GM23338 (cell line): Measurements from ENCODE around the gene ENOX1. TPM values are rescaled to one million over a fixed set of nuclear protein-coding genes. Genes with fewer than 3 reads are reported as not detected.

Source experiments
- ATAC-seq: fragments of 200-7000 bp; cut with Tn5 transposase; 3 replicates; pipeline ENCODE4 v1.9.1; 2020
- DNase-seq: peaks from one replicate; pipeline ENCODE4 v3.0.0-alpha.2; 2015; ENCODE audit warnings: low spot score
- H2AFZ ChIP-seq: fragments of 200-600 bp; sonication (generic); 2 replicates; pipeline ENCODE4 v1.8.0; 2016; ENCODE audit warnings: antibody characterized with exemption, mild to moderate bottlenecking, moderate library complexity
- H3F3A ChIP-seq: fragments of 200-600 bp; sonication (generic); replicated peaks from 2 replicates; pipeline ENCODE4 v1.8.0; 2017; ENCODE audit warnings: antibody characterized with exemption, mixed run types, low read depth
- H3K27ac ChIP-seq: fragments of 200-600 bp; sonication (generic); 2 replicates; pipeline ENCODE4 v1.6.1; 2016; ENCODE audit warnings: low read depth
- H3K27me3 ChIP-seq: fragments of 200-600 bp; sonication (generic); 2 replicates; pipeline ENCODE4 v1.8.0; 2016; ENCODE audit warnings: mild to moderate bottlenecking, mixed run types, moderate library complexity; ENCODE audit not compliant: insufficient read depth
- H3K36me3 ChIP-seq: fragments of 200-600 bp; sonication (generic); 2 replicates; pipeline ENCODE4 v1.8.0; 2016; ENCODE audit warnings: mild to moderate bottlenecking; ENCODE audit not compliant: insufficient read depth
- H3K4me1 ChIP-seq: fragments of 200-600 bp; sonication (generic); 2 replicates; pipeline ENCODE4 v1.8.0; 2016; ENCODE audit warnings: mild to moderate bottlenecking, moderate library complexity; ENCODE audit not compliant: insufficient read depth
- H3K4me2 ChIP-seq: fragments of 200-600 bp; sonication (generic); 2 replicates; pipeline ENCODE4 v1.7.1; 2017; ENCODE audit warnings: mixed run types
- H3K4me3 ChIP-seq: fragments of 200-600 bp; sonication (generic); 2 replicates; pipeline ENCODE4 v1.6.1; 2016; ENCODE audit warnings: mixed run types
- H3K79me2 ChIP-seq: fragments of 200-600 bp; sonication (generic); replicated peaks from 2 replicates; pipeline ENCODE4 v1.8.0; 2017; ENCODE audit warnings: mild to moderate bottlenecking; ENCODE audit not compliant: insufficient read depth
- H3K9me2 ChIP-seq: fragments of 200-600 bp; sonication (generic); 2 replicates; pipeline ENCODE4 v1.8.0; 2017; ENCODE audit not compliant: insufficient read depth
- H4K20me1 ChIP-seq: fragments of 200-600 bp; sonication (generic); replicated peaks from 2 replicates; pipeline ENCODE4 v1.8.0; 2017; ENCODE audit warnings: mild to moderate bottlenecking; ENCODE audit not compliant: insufficient read depth
- H3K27ac Mint-ChIP-seq: 2 replicates; pipeline ENCODE4 v1.8.0; 2020; ENCODE audit warnings: inconsistent platforms, mild to moderate bottlenecking, moderate library complexity, mixed read lengths
- H3K27me3 Mint-ChIP-seq: 3 replicates; pipeline ENCODE4 v1.8.0; 2022; ENCODE audit warnings: low read depth, mild to moderate bottlenecking, moderate library complexity, mixed read lengths, inconsistent platforms; ENCODE audit not compliant: insufficient read depth, poor library complexity
- H3K36me3 Mint-ChIP-seq: 3 replicates; pipeline ENCODE4 v1.8.0; 2021; ENCODE audit warnings: low read depth, mild to moderate bottlenecking, inconsistent platforms, moderate library complexity, mixed read lengths
- H3K4me1 Mint-ChIP-seq: 3 replicates; pipeline ENCODE4 v1.8.0; 2020; ENCODE audit warnings: mild to moderate bottlenecking, inconsistent platforms, mixed read lengths
- H3K4me3 Mint-ChIP-seq: 3 replicates; pipeline ENCODE4 v1.8.0; 2021; ENCODE audit warnings: moderate library complexity, mild to moderate bottlenecking, inconsistent platforms, mixed read lengths
- H3K9me3 Mint-ChIP-seq: 3 replicates; pipeline ENCODE4 v1.8.0; 2020; ENCODE audit warnings: moderate library complexity, mild to moderate bottlenecking, inconsistent platforms, mixed read lengths
- CREB1 ChIP-seq: fragments of 250-450 bp; sonication (Bioruptor Pico); IDR thresholded peaks from 2 replicates; pipeline ENCODE4 v1.5.0; 2020; ENCODE audit warnings: low read depth, mild to moderate bottlenecking, moderate library complexity
- CTCF ChIP-seq, 2 experiments: fragments of 200-600 bp in 1 of 2; sonication (generic) in 1 of 2; conservative IDR thresholded peaks; 2 replicates each; pipeline versions ENCODE4 v1.5.1 to v1.6.1; 2016 to 2017; ENCODE audit warnings: antibody characterized with exemption in 2 of 2, low read depth in 2 of 2, mild to moderate bottlenecking in 2 of 2, moderate library complexity in 1 of 2
- ETS1 ChIP-seq: IDR thresholded peaks from 2 replicates; pipeline ENCODE4 v1.6.1; 2016; ENCODE audit warnings: antibody characterized with exemption
- EZH2 ChIP-seq: fragments of 200-600 bp; sonication (generic); IDR thresholded peaks from one replicate; pipeline ENCODE4 v1.8.0; 2017; ENCODE audit warnings: antibody characterized with exemption, mild to moderate bottlenecking, low read depth; ENCODE audit not compliant: unreplicated experiment
- EZH2phosphoT487 ChIP-seq: fragments of 200-600 bp; sonication (generic); IDR thresholded peaks from one replicate; pipeline ENCODE4 v1.8.1; 2018; ENCODE audit warnings: antibody characterized with exemption; ENCODE audit not compliant: unreplicated experiment
- JUNB ChIP-seq: IDR thresholded peaks from one replicate; pipeline ENCODE4 v1.6.1; 2016; ENCODE audit warnings: antibody characterized with exemption; ENCODE audit not compliant: unreplicated experiment
- NANOG ChIP-seq: IDR thresholded peaks from 2 replicates; pipeline ENCODE4 v1.6.1; 2016; ENCODE audit warnings: antibody characterized with exemption, borderline replicate concordance
- POLR2AphosphoS5 ChIP-seq: IDR thresholded peaks from 2 replicates; pipeline ENCODE4 v1.6.1; 2016; ENCODE audit warnings: antibody characterized with exemption, low read depth
- REST ChIP-seq: IDR thresholded peaks from one replicate; pipeline ENCODE4 v1.6.1; 2018; ENCODE audit warnings: antibody characterized with exemption; ENCODE audit not compliant: unreplicated experiment
- STAT1 ChIP-seq: IDR thresholded peaks from one replicate; pipeline ENCODE4 v1.6.1; 2016; ENCODE audit warnings: antibody characterized with exemption; ENCODE audit not compliant: unreplicated experiment
- ZNF114 ChIP-seq: fragments of 250-450 bp; sonication (Bioruptor Pico); IDR thresholded peaks from 2 replicates; pipeline ENCODE4 v1.5.0; 2020; ENCODE audit warnings: mild to moderate bottlenecking, moderate library complexity
- ZNF331 ChIP-seq: fragments of 250-450 bp; sonication (Bioruptor Pico); IDR thresholded peaks from 2 replicates; pipeline ENCODE4 v1.5.0; 2020; ENCODE audit warnings: low read depth, mild to moderate bottlenecking, moderate library complexity
- ZNF462 ChIP-seq: fragments of 250-450 bp; sonication (Bioruptor Pico); IDR thresholded peaks from 2 replicates; pipeline ENCODE4 v1.5.0; 2020; ENCODE audit warnings: mild to moderate bottlenecking, moderate library complexity
- polyA plus RNA-seq: library from polyadenylated mRNA; unstranded; fragments of >200 nt; fragmentation: Nextera tagmentation; extraction: Ambion mirVana; gene quantifications from 2 replicates; pipeline ENCODE4 v1.2.1, GENCODE V29; 2016
- total RNA-seq: library from RNA; depleted of rRNA; stranded (reverse); fragments of >200 nt; shearing (Covaris generic); gene quantifications from 2 replicates; pipeline ENCODE4 v1.2.3, GENCODE V29; 2014

Gene ENOX1
- total and polyA plus RNA-seq, 2 experiments from 2014 or later, result 0.66 to 0.81 TPM

GRCh38 chr13:43492311-43492710, 294.5 kb downstream of the ENOX1 start:
- Mint-ChIP-seq H3K9me3 (no peaks in the 10 kb centered on the region), H3K4me1 (no peaks in the 10 kb centered on the region), H3K4me3 (no peak overlapping the region), H3K27ac (no peak overlapping the region), H3K36me3 (no peaks in the 10 kb centered on the region), H3K27me3 (no peaks in the 10 kb centered on the region)
- Histone ChIP-seq H3K4me1 (no peaks in the 10 kb centered on the region), H3K9me2 (peaks cover 22% of the 10 kb centered on the region), H4K20me1 (no peaks in the 10 kb centered on the region), H2AFZ (no peak overlapping the region), H3K79me2 (no peaks in the 10 kb centered on the region), H3K4me3 (no peak overlapping the region), H3K36me3 (no peaks in the 10 kb centered on the region), H3K27me3 (no peaks in the 10 kb centered on the region), H3K4me2 (no peak overlapping the region), H3K27ac (no peak overlapping the region), H3F3A (no peaks in the 10 kb centered on the region)
- TF ChIP-seq ZNF114 (CRISPR knock-in tag) (no peak), CREB1 (CRISPR knock-in tag) (no peak), EZH2phosphoT487 (no peak), CTCF (conservative IDR thresholded peaks at IDR 0.05; ENCODE audit: low read depth in 2 of 2) (no peak), EZH2 (no peak), NANOG (no peak), ETS1 (no peak), STAT1 (no peak), POLR2AphosphoS5 (no peak), ZNF331 (CRISPR knock-in tag) (no peak), JUNB (no peak), REST (no peak), ZNF462 (no peak)
- DNase-seq (no peak), ATAC-seq (no peak)
